ENCODE results near the gene PIGN.

Gene PIGN, protein sequence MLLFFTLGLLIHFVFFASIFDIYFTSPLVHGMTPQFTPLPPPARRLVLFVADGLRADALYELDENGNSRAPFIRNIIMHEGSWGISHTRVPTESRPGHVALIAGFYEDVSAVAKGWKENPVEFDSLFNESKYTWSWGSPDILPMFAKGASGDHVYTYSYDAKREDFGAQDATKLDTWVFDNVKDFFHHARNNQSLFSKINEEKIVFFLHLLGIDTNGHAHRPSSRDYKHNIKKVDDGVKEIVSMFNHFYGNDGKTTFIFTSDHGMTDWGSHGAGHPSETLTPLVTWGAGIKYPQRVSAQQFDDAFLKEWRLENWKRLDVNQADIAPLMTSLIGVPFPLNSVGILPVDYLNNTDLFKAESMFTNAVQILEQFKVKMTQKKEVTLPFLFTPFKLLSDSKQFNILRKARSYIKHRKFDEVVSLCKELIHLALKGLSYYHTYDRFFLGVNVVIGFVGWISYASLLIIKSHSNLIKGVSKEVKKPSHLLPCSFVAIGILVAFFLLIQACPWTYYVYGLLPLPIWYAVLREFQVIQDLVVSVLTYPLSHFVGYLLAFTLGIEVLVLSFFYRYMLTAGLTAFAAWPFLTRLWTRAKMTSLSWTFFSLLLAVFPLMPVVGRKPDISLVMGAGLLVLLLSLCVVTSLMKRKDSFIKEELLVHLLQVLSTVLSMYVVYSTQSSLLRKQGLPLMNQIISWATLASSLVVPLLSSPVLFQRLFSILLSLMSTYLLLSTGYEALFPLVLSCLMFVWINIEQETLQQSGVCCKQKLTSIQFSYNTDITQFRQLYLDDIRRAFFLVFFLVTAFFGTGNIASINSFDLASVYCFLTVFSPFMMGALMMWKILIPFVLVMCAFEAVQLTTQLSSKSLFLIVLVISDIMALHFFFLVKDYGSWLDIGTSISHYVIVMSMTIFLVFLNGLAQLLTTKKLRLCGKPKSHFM

GRCh38 chr18:62186774-62187542, at the start of gene PIGN, which contains the start of gene RELCH:
Gene PIGN, minus strand, starts transcription at chr18:62187056. Its CDS starts 25,703 bp downstream, at chr18:62161353.
Gene RELCH, plus strand, starts transcription at chr18:62187255. Its CDS starts 251 bp downstream, at chr18:62187506.
- peak; percentile 92 for DNase-seq

GRCh38 chr18:62236252-62236651, 49.4 kb upstream of the PIGN start:
- no peak for DNase-seq

- DNase-seq: no peak
Measured at GRCh38 chr18:62226047-62226446, 39.2 kb upstream of the PIGN start.

- no peak for DNase-seq
Measured at GRCh38 chr18:62224229-62224628, 37.4 kb upstream of the PIGN start.

GRCh38 chr18:62214790-62215189, 27.9 kb upstream of the PIGN start:
- no peak for DNase-seq

DNA sequence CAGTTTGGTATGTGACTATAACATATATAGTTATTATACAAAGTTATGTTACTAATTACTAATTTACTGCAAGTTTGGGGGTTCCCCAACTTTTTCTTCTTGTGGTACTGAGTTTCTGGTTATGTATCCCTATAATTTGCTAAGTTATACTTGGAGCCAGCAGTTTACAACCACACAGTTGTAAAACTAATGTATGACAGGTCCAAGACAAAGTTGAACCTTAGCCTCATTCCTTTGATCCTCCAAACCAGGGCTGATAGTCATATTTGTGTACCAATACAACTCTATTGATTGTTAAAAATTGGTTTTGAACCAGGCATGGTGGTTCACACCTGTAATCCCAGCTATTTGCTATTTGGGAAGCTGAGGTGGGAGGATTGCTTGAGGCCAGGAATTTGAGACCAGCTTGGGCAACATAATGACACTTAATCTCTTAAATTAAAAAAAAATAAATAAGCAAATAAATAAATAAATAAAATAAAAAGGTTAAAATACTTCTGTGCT, 24.5 kb upstream of the PIGN start:
- no peak for DNase-seq

DNA sequence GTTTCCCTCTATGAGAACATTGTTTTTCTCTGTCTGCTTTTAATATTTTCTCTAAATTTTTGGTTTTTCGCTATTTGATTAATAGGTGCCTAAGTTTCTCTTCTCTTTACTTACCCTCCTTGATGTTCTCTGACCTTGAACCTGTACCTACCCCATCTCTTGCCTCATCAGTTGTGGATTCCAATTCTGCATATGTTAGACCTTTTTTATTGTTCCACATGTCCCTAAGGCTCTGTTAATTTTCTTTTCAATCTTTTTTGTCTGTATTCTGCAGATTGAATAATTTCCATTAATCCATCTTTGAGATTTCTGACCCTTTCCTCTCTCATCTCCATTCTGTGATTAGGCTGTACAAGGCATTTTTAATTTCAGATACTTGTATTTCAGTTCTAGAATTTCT, 23.3 kb upstream of the PIGN start:
- DNase-seq: no peak

DNA sequence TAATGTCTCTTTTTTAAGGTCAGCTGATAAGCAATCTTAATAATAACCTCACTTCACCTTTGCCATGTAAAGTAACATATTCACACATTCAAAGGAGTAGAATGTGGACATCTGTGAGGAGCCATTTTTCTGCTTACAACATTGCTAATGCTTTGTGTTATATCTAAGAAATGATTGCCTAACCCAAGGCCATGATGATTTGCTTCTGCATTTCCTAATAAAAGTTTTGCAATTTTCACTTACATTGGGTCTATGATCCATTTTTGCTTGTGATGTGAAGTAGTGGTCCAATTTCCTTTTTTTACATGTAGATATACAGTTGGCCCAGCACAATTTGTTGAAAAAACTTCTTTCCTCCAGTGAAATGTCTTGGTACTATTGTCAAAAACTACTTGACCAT, 22.2 kb upstream of the PIGN start:
- DNase-seq: no peak

- DNase-seq: no peak
Measured at GRCh38 chr18:62206593-62206992, 19.7 kb upstream of the PIGN start.

DNA sequence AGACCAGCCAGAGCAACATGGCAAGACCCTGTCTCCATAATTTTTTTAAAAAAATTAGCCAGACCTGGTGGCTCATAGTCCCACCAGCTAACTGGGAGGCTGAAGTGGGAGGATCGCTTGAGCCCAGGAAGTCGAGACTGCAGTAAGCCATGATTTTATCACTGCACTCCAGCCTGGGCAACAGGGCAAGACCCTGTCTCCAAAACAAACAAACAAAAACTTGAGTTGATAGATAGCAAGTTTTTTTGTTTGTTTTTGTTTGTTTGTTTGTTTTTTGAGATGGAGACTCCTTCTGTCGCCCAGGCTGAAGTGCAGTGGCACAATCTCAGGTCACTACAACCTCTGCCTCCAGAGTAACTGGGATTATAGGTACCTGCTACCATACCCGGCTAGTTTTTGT, 19.0 kb upstream of the PIGN start:
- DNase-seq: no peak

- DNase-seq: no peak
Measured at GRCh38 chr18:62201870-62202269, 15.0 kb upstream of the PIGN start.

GRCh38 chr18:62200121-62200914, 13.5 kb upstream of the PIGN start:
- no peak for DNase-seq

DNA sequence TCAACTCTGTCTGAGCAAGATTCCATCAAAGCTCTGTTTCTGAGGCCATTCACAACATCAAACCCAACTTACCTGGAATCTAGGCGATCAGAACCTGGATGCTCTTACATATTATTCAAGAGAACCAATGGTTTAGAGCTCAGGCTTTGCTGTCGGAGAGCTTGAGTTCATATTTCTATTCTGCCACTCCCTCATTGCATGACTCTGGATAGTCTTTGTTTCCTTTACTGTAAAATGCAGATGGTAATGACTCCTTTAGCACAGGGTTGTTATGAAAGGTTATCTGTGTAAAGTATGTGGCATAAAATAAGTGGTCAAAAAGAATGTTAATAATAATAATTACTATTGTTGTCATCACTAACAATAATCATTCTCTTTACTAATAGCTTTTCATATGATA, 12.8 kb upstream of the PIGN start:
- DNase-seq: no peak

DNA sequence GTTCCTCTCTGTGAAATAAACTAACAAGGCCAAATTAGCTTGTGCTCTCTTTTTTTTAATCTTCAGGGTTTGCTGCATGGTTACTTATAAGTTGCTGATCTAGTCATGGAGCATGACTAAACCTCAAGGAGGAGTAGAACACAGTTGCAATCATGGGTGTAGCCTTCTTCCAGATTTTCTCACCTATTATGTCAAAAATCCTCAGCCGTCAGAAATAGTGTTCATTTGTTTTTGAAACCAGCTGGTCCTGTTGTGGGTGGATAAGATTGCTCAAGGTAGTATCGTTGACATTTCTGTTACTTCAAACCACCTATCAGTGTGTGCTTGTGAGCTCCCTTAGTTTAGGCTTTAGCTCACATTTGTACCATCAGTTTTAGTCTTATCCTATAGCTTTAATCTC, 11.4 kb upstream of the PIGN start:
- no peak for DNase-seq

DNA sequence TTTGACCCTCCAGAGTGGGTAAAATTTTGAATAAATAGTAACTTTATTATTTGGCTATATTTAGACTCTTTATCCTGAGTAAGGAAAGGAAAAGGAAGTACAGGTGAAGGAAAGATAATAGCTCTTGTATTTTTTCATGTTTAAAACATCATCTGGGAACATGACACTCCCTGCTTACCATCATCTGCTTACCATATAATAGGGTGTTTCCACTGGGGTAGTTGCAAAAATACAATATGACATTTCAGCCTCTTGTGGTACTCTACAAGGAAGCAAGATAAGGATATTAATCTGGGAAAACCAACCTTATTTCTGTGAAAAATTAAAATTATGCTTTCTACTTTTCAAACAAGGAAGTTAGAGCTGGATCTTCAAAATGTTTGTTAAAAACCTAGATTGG, 10.1 kb upstream of the PIGN start:
- DNase-seq: no peak

DNA sequence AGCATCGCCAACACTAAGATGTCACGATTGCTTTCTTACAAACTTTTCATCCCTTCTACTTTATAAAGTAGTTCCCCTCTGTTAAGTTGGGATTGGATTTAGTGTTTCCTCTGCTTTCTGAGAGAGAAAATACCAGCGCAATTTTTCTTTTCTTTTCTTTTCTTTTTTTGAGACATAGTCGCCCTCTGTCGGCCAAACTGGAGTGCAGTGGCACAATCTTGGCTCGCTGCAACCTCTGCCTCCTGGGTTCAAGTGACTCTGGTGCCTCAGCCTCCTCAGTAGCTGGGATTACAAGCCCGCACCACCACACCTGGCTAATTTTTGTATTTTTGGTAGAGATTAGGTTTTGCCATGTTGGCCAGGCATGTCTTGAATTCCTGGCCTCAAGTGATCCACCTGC, 9.2 kb upstream of the PIGN start:
- DNase-seq: no peak

DNA sequence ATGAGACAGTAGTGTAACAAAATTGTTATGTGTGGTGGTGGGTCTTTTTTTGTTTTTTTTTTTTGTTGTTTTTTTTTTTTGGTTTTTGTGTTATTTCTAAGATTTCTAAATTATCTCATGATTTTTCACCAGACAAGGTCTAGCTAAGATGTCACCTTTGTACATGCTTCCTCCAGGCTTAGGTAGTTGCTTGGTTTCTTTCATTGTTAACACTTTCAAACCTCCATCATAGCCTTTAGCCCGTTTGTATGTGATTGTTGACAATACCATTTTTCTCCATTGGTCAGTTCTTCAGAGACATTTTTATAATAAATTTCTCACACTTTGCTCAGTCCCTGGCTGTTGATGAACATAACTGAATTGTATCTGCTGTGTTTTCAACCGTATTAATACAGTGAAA, 2.4 kb upstream of the PIGN start:
- DNase-seq: no peak

DNA sequence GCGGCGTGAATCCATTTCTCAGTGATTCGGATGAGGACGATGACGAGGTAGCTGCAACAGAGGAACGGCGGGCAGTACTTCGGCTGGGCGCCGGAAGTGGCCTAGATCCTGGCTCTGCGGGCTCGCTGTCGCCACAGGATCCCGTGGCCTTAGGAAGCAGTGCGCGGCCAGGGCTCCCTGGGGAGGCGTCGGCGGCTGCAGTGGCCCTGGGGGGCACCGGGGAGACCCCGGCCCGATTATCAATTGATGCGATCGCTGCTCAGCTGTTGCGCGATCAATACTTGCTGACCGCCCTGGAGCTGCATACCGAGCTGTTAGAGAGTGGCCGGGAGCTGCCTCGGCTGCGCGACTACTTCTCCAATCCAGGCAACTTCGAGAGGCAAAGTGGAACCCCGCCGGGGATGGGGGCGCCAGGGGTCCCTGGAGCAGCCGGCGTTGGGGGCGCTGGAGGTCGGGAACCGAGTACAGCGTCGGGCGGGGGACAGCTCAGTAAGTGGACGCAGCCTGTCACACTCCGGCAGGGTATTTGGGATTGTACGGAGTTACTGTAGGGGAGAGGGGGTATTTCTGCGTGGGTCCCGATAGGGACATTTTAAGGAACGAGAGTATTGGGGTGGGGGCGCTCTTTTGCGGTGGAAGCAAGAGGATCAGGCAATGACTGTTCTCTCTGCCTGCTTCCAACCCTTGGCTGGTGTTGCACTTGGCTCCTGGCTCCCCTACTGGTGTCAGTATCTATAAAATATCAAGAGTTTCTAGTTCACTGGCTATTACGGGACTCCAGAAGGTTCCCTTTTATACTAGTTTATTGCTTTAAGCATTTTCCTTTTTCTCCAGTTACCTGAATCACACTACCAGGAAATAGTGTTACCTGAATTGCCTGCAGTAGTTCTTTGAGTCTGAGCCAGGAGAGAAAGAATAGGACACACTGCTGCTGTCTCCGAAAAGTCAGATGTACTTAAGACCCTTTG, 971 bp upstream of the PIGN start:
- peak; percentile 16 for DNase-seq

DNA sequence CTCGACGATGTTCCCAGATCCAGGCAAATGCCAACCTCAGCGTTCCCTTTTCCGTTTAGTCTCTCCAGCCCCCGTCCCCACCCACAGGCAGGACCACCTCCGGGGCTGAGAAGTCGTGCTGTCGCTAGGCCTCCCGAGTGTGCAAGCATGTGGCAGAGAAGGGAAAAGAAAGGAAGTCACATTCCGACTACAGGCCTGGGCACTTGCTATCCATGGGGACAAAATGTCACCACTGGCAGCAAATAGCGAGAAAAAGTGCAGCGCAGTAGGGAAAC, 420 bp downstream of the PIGN start:
- DNase-seq: no peak

GRCh38 chr18:62183578-62184195, 3.2 kb downstream of the PIGN start:
- peak; percentile 28 for DNase-seq

- DNase-seq: no peak
Measured at GRCh38 chr18:62182220-62182619, 4.6 kb downstream of the PIGN start.

All from activated naive CD4-positive, alpha-beta T cell treated with anti-CD3 and anti-CD28 coated beads, Interleukin-2, amount 50 U/mL, for 16 hours (primary cell).